Body of pancreas (tissue), 4 donors: Measurements from ENCODE around the gene MYOZ2.

ENCODE experiments used
- CTCF ChIP-seq, 7 experiments: fragments of 450-650 bp in 4 of 7; fragments of 200-600 bp in 3 of 7; sonication (generic) in 3 of 7; IDR thresholded peaks; one replicate each; pipeline ENCODE4 v1.5.1; 2016 to 2019; ENCODE audit warnings: antibody characterized with exemption in 7 of 7
- POLR2A ChIP-seq, 3 donors: fragments of 450-650 bp; IDR thresholded peaks; one replicate each; pipeline ENCODE4 v1.6.1; 2016; ENCODE audit warnings: antibody characterized with exemption in 3 of 3, mild to moderate bottlenecking in 2 of 3

DNA sequence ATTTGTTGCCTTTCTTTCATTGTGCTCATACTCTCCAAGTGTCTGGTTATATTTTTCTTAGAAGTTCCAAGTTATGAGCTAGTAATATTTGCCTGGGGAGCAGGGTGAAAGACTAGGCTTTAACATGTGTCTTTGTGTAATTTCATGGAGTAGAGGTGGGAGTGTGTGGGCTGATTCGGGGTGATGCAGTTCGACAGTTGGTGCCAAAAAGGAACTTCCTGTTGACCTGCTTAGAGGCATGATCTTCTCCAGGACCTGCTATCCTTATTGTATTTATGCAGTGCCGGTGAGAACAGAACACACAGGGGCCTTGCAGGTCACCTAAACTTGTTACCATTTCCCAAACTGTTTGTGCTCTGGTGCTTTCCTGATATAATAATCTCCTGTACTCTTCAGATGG, 98.1 kb downstream of the MYOZ2 start:
- no peak for TF ChIP-seq CTCF (IDR thresholded peaks at IDR 0.05)
- no peak for TF ChIP-seq POLR2A (IDR thresholded peaks at IDR 0.05)
